ENCODE data around the gene CNTNAP2. TPM values are rescaled to one million over a fixed set of nuclear protein-coding genes. Genes with fewer than 3 reads are reported as not detected.

Gene CNTNAP2
- total RNA-seq, 1 experiment from 2014 or later, result 64.5 TPM

DNA sequence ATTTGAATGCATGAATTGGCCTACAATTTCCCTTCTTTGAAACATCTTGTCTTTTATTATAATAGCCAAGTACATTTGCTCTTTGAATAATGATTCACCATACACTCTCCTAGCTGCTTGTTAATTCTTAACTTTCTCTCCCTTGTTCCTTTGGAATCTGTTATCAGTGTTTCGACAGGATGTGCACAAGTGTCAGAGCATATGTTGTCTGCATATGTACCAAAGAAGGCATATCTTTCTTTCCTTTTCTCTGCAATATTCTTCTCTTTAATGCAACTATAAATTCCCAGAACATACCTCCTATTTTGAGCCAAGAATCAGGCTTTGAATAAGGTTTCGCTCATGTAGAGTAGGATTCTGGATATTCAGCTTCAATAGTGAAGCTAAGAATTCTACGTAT lies 1625.7 kb downstream of the CNTNAP2 start:
- H3K9me3 Mint-ChIP-seq, result peaks cover 0 to 13% of the 10 kb centered on the region in 2 experiments; a peak in 4 of 5 replicates

More for the DNA sequence above, 1625.7 kb downstream of the CNTNAP2 start:
- no peak overlapping the region for H2BK12ac ChIP-seq (ENCODE audit: insufficient read length, low read depth, low read length)
- no peak for DNase-seq
- H3K27ac Mint-ChIP-seq, result no peak overlapping the region
- no peaks in the 10 kb centered on the region for H3K23me2 ChIP-seq (ENCODE audit: insufficient read length, low read depth, low read length, poor library complexity, severe bottlenecking)
- WGBS (ENCODE audit: extremely low coverage, insufficient read length, low lambda C conversion rate), result no CpG with 5 or more reads among the region's 3 CpGs
- H3K56ac ChIP-seq (ENCODE audit: insufficient read length, low read depth, low read length), result no peak overlapping the region
- H3K9ac ChIP-seq (ENCODE audit: extremely low read depth, insufficient read length, low read length), result no peak overlapping the region
- no peak overlapping the region for H2BK15ac ChIP-seq (ENCODE audit: low read depth, low read length)
- TF ChIP-seq, protein P1, sequence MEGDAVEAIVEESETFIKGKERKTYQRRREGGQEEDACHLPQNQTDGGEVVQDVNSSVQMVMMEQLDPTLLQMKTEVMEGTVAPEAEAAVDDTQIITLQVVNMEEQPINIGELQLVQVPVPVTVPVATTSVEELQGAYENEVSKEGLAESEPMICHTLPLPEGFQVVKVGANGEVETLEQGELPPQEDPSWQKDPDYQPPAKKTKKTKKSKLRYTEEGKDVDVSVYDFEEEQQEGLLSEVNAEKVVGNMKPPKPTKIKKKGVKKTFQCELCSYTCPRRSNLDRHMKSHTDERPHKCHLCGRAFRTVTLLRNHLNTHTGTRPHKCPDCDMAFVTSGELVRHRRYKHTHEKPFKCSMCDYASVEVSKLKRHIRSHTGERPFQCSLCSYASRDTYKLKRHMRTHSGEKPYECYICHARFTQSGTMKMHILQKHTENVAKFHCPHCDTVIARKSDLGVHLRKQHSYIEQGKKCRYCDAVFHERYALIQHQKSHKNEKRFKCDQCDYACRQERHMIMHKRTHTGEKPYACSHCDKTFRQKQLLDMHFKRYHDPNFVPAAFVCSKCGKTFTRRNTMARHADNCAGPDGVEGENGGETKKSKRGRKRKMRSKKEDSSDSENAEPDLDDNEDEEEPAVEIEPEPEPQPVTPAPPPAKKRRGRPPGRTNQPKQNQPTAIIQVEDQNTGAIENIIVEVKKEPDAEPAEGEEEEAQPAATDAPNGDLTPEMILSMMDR (conservative IDR thresholded peaks at IDR 0.05), result no peak
- no peak overlapping the region for H3K27ac ChIP-seq (ENCODE audit: insufficient read length, low read depth, low read length)
- H3K9me3 ChIP-seq (ENCODE audit: control insufficient read depth, low read depth, low read length), result no peaks in the 10 kb centered on the region
- H2AFZ ChIP-seq (ENCODE audit: low read length), result no peak overlapping the region
- H3K4me1 ChIP-seq (ENCODE audit: insufficient read depth, low read length), result no peaks in the 10 kb centered on the region
- no peak overlapping the region for H2BK5ac ChIP-seq (ENCODE audit: insufficient read length, low read length)
- H3K18ac ChIP-seq (ENCODE audit: insufficient read length, low read depth, low read length), result no peak overlapping the region
- H3K79me2 ChIP-seq (ENCODE audit: insufficient read depth, low read length), result no peaks in the 10 kb centered on the region
- no peak overlapping the region for H2AK5ac ChIP-seq (ENCODE audit: insufficient read length, low read length)
- no peak overlapping the region for H3K4me2 ChIP-seq (ENCODE audit: insufficient read depth, insufficient read length, low read length)
- no peak overlapping the region for H2BK120ac ChIP-seq (ENCODE audit: low read depth, low read length, poor library complexity, severe bottlenecking)
- peaks cover 0 to 5% (median 0%) of the 10 kb centered on the region in 3 experiments; a peak in 2 of 7 replicates for H3K36me3 Mint-ChIP-seq (ENCODE audit: insufficient read depth in 1 of 3, low read depth in 3 of 3)
- H3K79me1 ChIP-seq (ENCODE audit: insufficient read depth, low read depth, low read length, poor library complexity, severe bottlenecking), result no peaks in the 10 kb centered on the region
- no peak overlapping the region for H3K14ac ChIP-seq (ENCODE audit: insufficient read depth, low read length)
- H3K4me1 Mint-ChIP-seq, result no peaks in the 10 kb centered on the region
- H3T11ph ChIP-seq (ENCODE audit: low read length), result no peak overlapping the region
- H3K4ac ChIP-seq (ENCODE audit: low read depth, low read length), result no peak overlapping the region
- no peaks in the 10 kb centered on the region for H4K20me1 ChIP-seq (ENCODE audit: control insufficient read depth, insufficient read depth, insufficient read length)
- H3K27me3 ChIP-seq (ENCODE audit: insufficient read depth, low read length), result no peaks in the 10 kb centered on the region
- no peak overlapping the region for H3K4me3 Mint-ChIP-seq
- no peaks in the 10 kb centered on the region for H3K27me3 Mint-ChIP-seq (ENCODE audit: low read depth)
- no peak overlapping the region for H4K5ac ChIP-seq (ENCODE audit: insufficient read length, low read depth, low read length)
- H4K91ac ChIP-seq (ENCODE audit: insufficient read length, low read depth, low read length), result no peak overlapping the region
- no peak overlapping the region for H3K23ac ChIP-seq (ENCODE audit: insufficient read length, low read depth, low read length)
- H4K8ac ChIP-seq (replicated peaks; ENCODE audit: insufficient read length, low read depth, low read length), result no peak overlapping the region
- no peak overlapping the region for H2BK20ac ChIP-seq (ENCODE audit: low read depth, low read length, poor library complexity, severe bottlenecking)
